Occipital lobe (tissue), 3 donors: ENCODE measurements around the gene NGEF. TPM values are rescaled to one million over a fixed set of nuclear protein-coding genes. Genes with fewer than 3 reads are reported as not detected.

Source experiments
- DNase-seq: peaks from one replicate; lab custom pipeline; 2025; lab: John Stamatoyannopoulos, UW
- small RNA-seq: library from RNA; depleted of rRNA; stranded (forward); fragments of <200 nt; gene quantifications from one replicate; pipeline ENCODE3, GENCODE V24; 2014
- total RNA-seq: library from RNA; depleted of rRNA; stranded (reverse); fragments of >200 nt; gene quantifications from one replicate; pipeline ENCODE4 v1.2.3, GENCODE V29; 2014

Gene NGEF
- total RNA-seq, 1 donor from 2014 or later: 22.8 TPM

GRCh38 chr2:232846055-232846454, 167.0 kb downstream of the NGEF start:
- no peak for DNase-seq

GRCh38 chr2:232843834-232844233, 169.2 kb downstream of the NGEF start:
- peak; percentile 18 for DNase-seq

GRCh38 chr2:232842689-232843088, 170.4 kb downstream of the NGEF start:
- DNase-seq: no peak

- no peak for DNase-seq
Observed at GRCh38 chr2:232839411-232840079, 173.5 kb downstream of the NGEF start.

DNA sequence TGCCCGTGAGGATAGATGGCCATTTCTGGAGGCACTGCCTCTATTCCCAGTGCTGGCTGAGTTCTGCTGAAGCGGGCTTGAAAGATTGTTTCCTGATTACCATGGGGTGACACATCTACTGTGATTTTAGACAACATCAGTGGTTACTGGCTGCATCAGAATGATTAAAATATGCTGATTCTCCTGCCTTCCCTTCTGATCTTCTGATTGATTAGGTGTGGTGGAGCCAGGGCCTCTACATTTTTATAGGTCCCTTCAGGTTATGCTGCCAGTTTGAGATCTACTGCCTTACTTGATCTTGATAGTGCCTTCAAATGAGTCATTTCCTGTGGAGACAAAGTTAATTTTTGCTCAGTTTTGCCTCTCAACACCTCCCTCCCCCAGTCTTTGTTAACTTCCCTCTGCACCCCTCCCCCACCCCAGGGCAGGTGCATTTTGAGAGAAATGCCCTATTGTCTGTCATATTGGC, 174.6 kb downstream of the NGEF start:
- DNase-seq: no peak

- DNase-seq: no peak
Observed at GRCh38 chr2:232836934-232837333, 176.1 kb downstream of the NGEF start.

- no peak for DNase-seq
Observed at GRCh38 chr2:232835687-232836208, 177.3 kb downstream of the NGEF start.

GRCh38 chr2:232833830-232834229, 179.2 kb downstream of the NGEF start:
- DNase-seq: no peak

DNA sequence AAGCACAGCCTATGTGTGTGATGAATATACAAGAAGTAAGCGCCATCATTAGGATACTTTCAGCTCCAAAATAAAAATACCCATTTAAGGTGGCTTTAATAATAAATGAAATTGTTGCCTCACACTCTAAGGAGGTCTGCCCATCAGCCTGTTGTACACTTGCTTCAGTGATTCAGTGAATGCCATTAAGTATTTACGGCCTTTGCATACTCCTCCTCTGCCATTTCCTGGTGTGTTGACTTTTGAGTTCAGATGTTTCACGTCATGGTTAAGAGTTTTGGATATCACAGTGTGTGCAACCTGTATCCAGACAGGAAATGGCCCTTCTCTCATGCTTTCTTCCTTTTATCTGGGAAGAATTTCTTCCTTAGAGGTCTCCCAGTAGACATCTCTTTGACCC, 181.6 kb downstream of the NGEF start:
- DNase-seq: no peak

- DNase-seq: no peak
Observed at GRCh38 chr2:232829988-232830387, 183.1 kb downstream of the NGEF start.

Small RNA genes lying within 50 kb of the gene (small RNA-seq; reads per million reads assigned to genes)
- not detected for gene RF00019

Other genes starting within 250 kb of the NGEF start
- gene KCNJ13, start 236.7 kb downstream of the NGEF start, total RNA-seq: 1.1 TPM
- 1.6 TPM for gene SNORC, start 143.0 kb downstream of the NGEF start, total RNA-seq
- not detected for gene NEU2, start 19.4 kb upstream of the NGEF start, total RNA-seq
- gene INPP5D, start 47.1 kb upstream of the NGEF start, total RNA-seq: 2.5 TPM
- 36.7 TPM for gene ATG16L1, start 238.4 kb upstream of the NGEF start, total RNA-seq